DND-41 (cell line): ENCODE results near the gene HRH1.
"Not testable (repeated sequence)": the region's sequence is repeated elsewhere in the genome, so short reads cannot be mapped to it uniquely, and the experiment has no call there.

Experiments
- ATAC-seq: fragments of 200-7000 bp; cut with Tn5 transposase; 3 replicates; pipeline ENCODE4 v1.9.1; 2021; ENCODE audit warnings: low read depth; ENCODE audit not compliant: insufficient read depth
- DNase-seq: peaks from one replicate; pipeline ENCODE4 v3.0.0-alpha.2; 2020
- H2AFZ ChIP-seq: 2 replicates; pipeline ENCODE4 v1.6.0; 2012; ENCODE audit warnings: low read depth, low read length
- H3K27ac ChIP-seq: 2 replicates; pipeline ENCODE4 v1.5.1; 2012; ENCODE audit warnings: low read length, inconsistent platforms
- H3K27me3 ChIP-seq: fragments of 200-600 bp; sonication (generic); 2 replicates; pipeline ENCODE4 v1.6.0; 2012; ENCODE audit warnings: low read length, mild to moderate bottlenecking, inconsistent platforms; ENCODE audit not compliant: insufficient read depth, poor library complexity
- H3K36me3 ChIP-seq: 2 replicates; pipeline ENCODE4 v1.5.1; 2012; ENCODE audit warnings: low read length, inconsistent platforms; ENCODE audit not compliant: insufficient read depth
- H3K4me1 ChIP-seq: 2 replicates; pipeline ENCODE4 v1.5.1; 2012; ENCODE audit warnings: mild to moderate bottlenecking, low read length; ENCODE audit not compliant: insufficient read depth
- H3K4me2 ChIP-seq: 2 replicates; pipeline ENCODE4 v1.6.0; 2012; ENCODE audit warnings: mild to moderate bottlenecking, moderate library complexity, low read length, inconsistent platforms; ENCODE audit not compliant: insufficient read depth
- H3K4me3 ChIP-seq, 2 experiments: fragments of 200-600 bp in 1 of 2; shearing (Covaris generic) in 1 of 2; 2 replicates each; pipeline ENCODE4 v1.5.1; 2012 to 2016; ENCODE audit warnings: inconsistent platforms in 2 of 2, low read length in 2 of 2, mild to moderate bottlenecking in 2 of 2, low read depth in 1 of 2, moderate library complexity in 1 of 2
- H3K79me2 ChIP-seq: 2 replicates; pipeline ENCODE4 v1.6.0; 2012; ENCODE audit warnings: low read length, inconsistent platforms; ENCODE audit not compliant: insufficient read depth
- H3K9ac ChIP-seq: 2 replicates; pipeline ENCODE4 v1.6.0; 2012; ENCODE audit warnings: low read depth, mild to moderate bottlenecking, inconsistent platforms, low read length, moderate library complexity
- H3K9me3 ChIP-seq: 2 replicates; pipeline ENCODE4 v1.5.1; 2012; ENCODE audit warnings: low read length, moderate library complexity, mild to moderate bottlenecking, inconsistent platforms; ENCODE audit not compliant: insufficient read depth, severe bottlenecking
- H4K20me1 ChIP-seq: 2 replicates; pipeline ENCODE4 v1.6.0; 2012; ENCODE audit warnings: low read length; ENCODE audit not compliant: insufficient read depth
- CTCF ChIP-seq: IDR thresholded peaks from 2 replicates; pipeline ENCODE4 v1.5.1; 2012; ENCODE audit warnings: borderline replicate concordance, low read length, moderate library complexity, mild to moderate bottlenecking; ENCODE audit not compliant: poor library complexity, severe bottlenecking; ENCODE audit errors: extremely low read depth
- EZH2 ChIP-seq: IDR thresholded peaks from 3 replicates; pipeline ENCODE4 v1.6.1; 2012; ENCODE audit warnings: borderline replicate concordance, low read depth, mild to moderate bottlenecking, moderate library complexity, low read length, inconsistent platforms; ENCODE audit not compliant: severe bottlenecking

Gene HRH1

GRCh38 chr3:11250902-11251806, 96.9 kb downstream of the HRH1 start:
- Histone ChIP-seq H3K4me3 (no peak overlapping the region), H2AFZ (no peak overlapping the region), H3K27me3 (peaks cover 14% of the 10 kb centered on the region), H3K36me3 (no peaks in the 10 kb centered on the region), H3K9me3 (no peaks in the 10 kb centered on the region), H4K20me1 (no peaks in the 10 kb centered on the region), H3K9ac (no peak overlapping the region), H3K4me1 (no peaks in the 10 kb centered on the region), H3K4me2 (no peak overlapping the region), H3K27ac (no peak overlapping the region), H3K79me2 (no peaks in the 10 kb centered on the region)
- TF ChIP-seq CTCF (no peak), EZH2 (no peak)
- ATAC-seq (no peak), DNase-seq (no peak)

GRCh38 chr3:11251807-11252176, 97.5 kb downstream of the HRH1 start:
- Histone ChIP-seq H3K36me3 (no peaks in the 10 kb centered on the region), H3K27ac (no peak overlapping the region), H3K27me3 (peaks cover 14% of the 10 kb centered on the region), H3K9me3 (no peaks in the 10 kb centered on the region), H3K4me3 (no peak overlapping the region), H4K20me1 (no peaks in the 10 kb centered on the region), H3K9ac (no peak overlapping the region), H2AFZ (no peak overlapping the region), H3K4me2 (no peak overlapping the region), H3K79me2 (no peaks in the 10 kb centered on the region), H3K4me1 (no peaks in the 10 kb centered on the region)
- no peak for ATAC-seq
- no peak for DNase-seq
- TF ChIP-seq CTCF (no peak), EZH2 (no peak)

- TF ChIP-seq EZH2 (no peak), CTCF (no peak)
- peaks cover 14% of the 10 kb centered on the region for H3K27me3 ChIP-seq
- no peaks in the 10 kb centered on the region for H3K79me2 ChIP-seq
- no peaks in the 10 kb centered on the region for H4K20me1 ChIP-seq
- no peak overlapping the region for H3K27ac ChIP-seq
- no peak for ATAC-seq
- no peaks in the 10 kb centered on the region for H3K36me3 ChIP-seq
- no peaks in the 10 kb centered on the region for H3K9me3 ChIP-seq
- no peak overlapping the region for H3K4me2 ChIP-seq
- H3K9ac ChIP-seq, result no peak overlapping the region
- H2AFZ ChIP-seq, result no peak overlapping the region
- H3K4me3 ChIP-seq, result no peak overlapping the region
- no peaks in the 10 kb centered on the region for H3K4me1 ChIP-seq
- DNase-seq, result no peak
Observed at GRCh38 chr3:11254876-11255275, 100.6 kb downstream of the HRH1 start.

- not testable (repeated sequence) for H3K4me1 ChIP-seq, H3K79me2 ChIP-seq, H4K20me1 ChIP-seq, H3K4me2 ChIP-seq, H3K36me3 ChIP-seq, H3K27ac ChIP-seq, H3K4me3 ChIP-seq, H2AFZ ChIP-seq, ATAC-seq, H3K9ac ChIP-seq, DNase-seq, H3K9me3 ChIP-seq
- peaks cover 14% of the 10 kb centered on the region for H3K27me3 ChIP-seq
Observed at GRCh38 chr3:11255537-11255936, 101.2 kb downstream of the HRH1 start.
